HEK293 (cell line): ENCODE data around the gene TTLL12.

ENCODE experiments used
- CTCF ChIA-PET: fragments of 350-600 bp; formaldehyde crosslinking; extraction: SDS; loops from one replicate; lab custom pipeline; 2021; ENCODE audit warnings: antibody characterized with exemption; lab: Yijun Ruan, JAX
- POLR2A ChIA-PET: fragments of 300-600 bp; formaldehyde crosslinking; extraction: SDS; loops from one replicate; lab custom pipeline; 2020; ENCODE audit warnings: antibody characterized with exemption, inconsistent platforms; lab: Yijun Ruan, JAX
- H3K27ac ChIP-seq: fragments of 200-500 bp; sonication (Bioruptor generic); 2 replicates; pipeline ENCODE4 v1.5.1; 2014; ENCODE audit warnings: low read depth, low read length, control low read depth, inconsistent platforms; ENCODE audit errors: extremely low read depth
- H3K36me3 ChIP-seq, 2 experiments: fragments of 200-500 bp in 1 of 2; sonication (Bioruptor generic) in 1 of 2; 1 replicate in 1 of 2; 2 replicates in 1 of 2; pipeline ENCODE4 v1.5.1; 2014 to 2017; ENCODE audit warnings: inconsistent platforms in 2 of 2, low read length in 2 of 2; ENCODE audit not compliant: control insufficient read depth in 2 of 2, insufficient read depth in 1 of 2
- H3K4me1 ChIP-seq: fragments of 200-500 bp; sonication (Bioruptor generic); 2 replicates; pipeline ENCODE4 v1.5.1; 2014; ENCODE audit warnings: mild to moderate bottlenecking, low read length, inconsistent platforms; ENCODE audit not compliant: control insufficient read depth, insufficient read depth
- H3K4me3 ChIP-seq: 2 replicates; pipeline ENCODE4 v1.5.1; 2011; ENCODE audit warnings: low read depth, mild to moderate bottlenecking, control low read depth, low read length, moderate library complexity
- H3K9me3 ChIP-seq: fragments of 200-500 bp; sonication (Bioruptor generic); 2 replicates; pipeline ENCODE4 v1.5.1; 2014; ENCODE audit warnings: low read depth, low read length, inconsistent platforms; ENCODE audit not compliant: control insufficient read depth, insufficient read depth
- BCL11B ChIP-seq: fragments of 450-650 bp; formaldehyde crosslinking; IDR thresholded peaks from 2 replicates; pipeline ENCODE4 v1.5.1; 2016; ENCODE audit warnings: low read depth, missing biosample characterization, missing genetic modification characterization
- GLIS2 ChIP-seq: fragments of 450-650 bp; formaldehyde crosslinking; IDR thresholded peaks from 2 replicates; pipeline ENCODE4 v1.5.1; 2016; ENCODE audit warnings: missing biosample characterization, missing genetic modification characterization
- HOXA7 ChIP-seq: sonication (generic); formaldehyde crosslinking; IDR thresholded peaks from 2 replicates; pipeline ENCODE4 v1.8.1; 2022; ENCODE audit warnings: missing genetic modification reagents, borderline replicate concordance
- OVOL3 ChIP-seq: fragments of 450-650 bp; formaldehyde crosslinking; IDR thresholded peaks from 2 replicates; pipeline ENCODE4 v1.5.1; 2016; ENCODE audit warnings: missing biosample characterization, missing genetic modification characterization
- REST ChIP-seq: fragments of 450-650 bp; formaldehyde crosslinking; IDR thresholded peaks from 2 replicates; pipeline ENCODE4 v1.5.1; 2016; ENCODE audit warnings: missing biosample characterization, missing genetic modification characterization
- SCRT1 ChIP-seq: fragments of 450-650 bp; formaldehyde crosslinking; IDR thresholded peaks from 2 replicates; pipeline ENCODE4 v1.5.1; 2016; ENCODE audit warnings: missing biosample characterization, missing genetic modification characterization, borderline replicate concordance
- SP3 ChIP-seq: fragments of 450-650 bp; formaldehyde crosslinking; IDR thresholded peaks from 2 replicates; pipeline ENCODE4 v1.5.1; 2016; ENCODE audit warnings: missing biosample characterization, missing genetic modification characterization
- ZBTB44 ChIP-seq: fragments of 450-650 bp; IDR thresholded peaks from 2 replicates; pipeline ENCODE4 v1.5.1; 2018; ENCODE audit warnings: missing biosample characterization, mild to moderate bottlenecking, missing genetic modification characterization
- ZEB2 ChIP-seq: fragments of 450-650 bp; formaldehyde crosslinking; IDR thresholded peaks from 2 replicates; pipeline ENCODE4 v1.5.1; 2016; ENCODE audit warnings: missing biosample characterization, missing genetic modification characterization
- ZNF211 ChIP-seq: fragments of 450-650 bp; formaldehyde crosslinking; IDR thresholded peaks from 2 replicates; pipeline ENCODE4 v1.5.1; 2016; ENCODE audit warnings: low read depth, missing biosample characterization, missing genetic modification characterization
- ZNF274 ChIP-seq, 2 experiments: fragments of 200-500 bp in 1 of 2; fragments of 450-650 bp in 1 of 2; sonication (Bioruptor generic) in 1 of 2; formaldehyde crosslinking in 1 of 2; IDR thresholded peaks; 2 replicates each; pipeline versions ENCODE4 v1.5.1 to v1.6.1; 2014 to 2016; ENCODE audit warnings: borderline replicate concordance in 1 of 2, inconsistent platforms in 1 of 2, low read length in 1 of 2, missing biosample characterization in 1 of 2, missing genetic modification characterization in 1 of 2
- ZNF501 ChIP-seq: fragments of 450-650 bp; formaldehyde crosslinking; IDR thresholded peaks from 2 replicates; pipeline ENCODE4 v1.5.1; 2016; ENCODE audit warnings: missing biosample characterization, missing genetic modification characterization
- ZNF624 ChIP-seq: fragments of 450-650 bp; formaldehyde crosslinking; IDR thresholded peaks from 2 replicates; pipeline ENCODE4 v1.5.1; 2017; ENCODE audit warnings: missing biosample characterization, missing genetic modification characterization
- ZNF670 ChIP-seq: fragments of 450-650 bp; formaldehyde crosslinking; IDR thresholded peaks from 2 replicates; pipeline ENCODE4 v1.5.1; 2016; ENCODE audit warnings: missing biosample characterization, missing genetic modification characterization, low read depth
- TF ChIP-seq, protein P1 (sequence below): fragments of 450-650 bp; formaldehyde crosslinking; IDR thresholded peaks from 2 replicates; pipeline ENCODE4 v1.5.1; 2017; ENCODE audit warnings: missing biosample characterization, missing genetic modification characterization
- TF ChIP-seq, protein P2 (sequence below): fragments of 450-650 bp; formaldehyde crosslinking; IDR thresholded peaks from 2 replicates; pipeline ENCODE4 v1.5.1; 2016; ENCODE audit warnings: missing biosample characterization, missing genetic modification characterization
- TF ChIP-seq, protein P3 (sequence below): fragments of 450-650 bp; formaldehyde crosslinking; IDR thresholded peaks from 2 replicates; pipeline ENCODE4 v1.5.1; 2016; ENCODE audit warnings: missing biosample characterization, missing genetic modification characterization
- TF ChIP-seq, protein P4 (sequence below): fragments of 450-650 bp; formaldehyde crosslinking; IDR thresholded peaks from 2 replicates; pipeline ENCODE4 v1.5.1; 2016; ENCODE audit warnings: missing biosample characterization, missing genetic modification characterization, low read depth

Gene TTLL12

DNA sequence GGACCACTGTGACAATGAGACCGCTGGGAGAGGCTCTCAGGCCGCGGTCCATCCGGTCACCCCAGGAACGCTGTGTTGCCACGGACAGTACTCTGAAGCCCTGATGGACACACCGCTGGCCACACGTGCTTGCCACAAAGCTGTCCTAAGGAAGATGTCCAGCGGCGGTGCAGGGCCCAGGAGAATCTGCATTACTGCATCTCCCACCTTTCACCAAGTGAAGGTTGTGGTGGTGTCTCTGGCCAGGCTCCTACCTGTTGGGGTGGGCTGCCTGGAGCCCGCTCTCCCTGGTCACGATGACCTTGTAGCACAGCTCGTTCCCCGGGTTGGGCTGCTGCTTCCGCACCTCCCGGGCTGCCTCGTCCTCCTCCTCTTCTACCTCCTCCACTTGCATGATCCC, 4.2 kb downstream of the TTLL12 start:
- CTCF ChIA-PET, result no interaction called here

GRCh38 chr22:43182118-43182517, 4.8 kb downstream of the TTLL12 start:
- ChIA-PET POLR2A (no interaction called here), CTCF (no interaction called here)
- Histone ChIP-seq H3K4me3 (no peak overlapping the region), H3K4me1 (no peaks in the 10 kb centered on the region), H3K36me3 (peaks cover 8 to 76% of the 10 kb centered on the region in 2 experiments; a peak in 2 of 3 replicates), H3K9me3 (no peaks in the 10 kb centered on the region), H3K27ac (no peak overlapping the region)
- TF ChIP-seq ZEB2 (tag by site-specific recombination) (no peak), ZBTB44 (tag by site-specific recombination) (no peak), SP3 (tag by site-specific recombination) (no peak), ZNF670 (tag by site-specific recombination) (no peak), HOXA7 (CRISPR knock-in tag) (no peak), ZNF624 (no peak), BCL11B (tag by site-specific recombination) (no peak), OVOL3 (tag by site-specific recombination) (no peak), ZNF501 (tag by site-specific recombination) (no peak)
- TF ChIP-seq, protein P1, sequence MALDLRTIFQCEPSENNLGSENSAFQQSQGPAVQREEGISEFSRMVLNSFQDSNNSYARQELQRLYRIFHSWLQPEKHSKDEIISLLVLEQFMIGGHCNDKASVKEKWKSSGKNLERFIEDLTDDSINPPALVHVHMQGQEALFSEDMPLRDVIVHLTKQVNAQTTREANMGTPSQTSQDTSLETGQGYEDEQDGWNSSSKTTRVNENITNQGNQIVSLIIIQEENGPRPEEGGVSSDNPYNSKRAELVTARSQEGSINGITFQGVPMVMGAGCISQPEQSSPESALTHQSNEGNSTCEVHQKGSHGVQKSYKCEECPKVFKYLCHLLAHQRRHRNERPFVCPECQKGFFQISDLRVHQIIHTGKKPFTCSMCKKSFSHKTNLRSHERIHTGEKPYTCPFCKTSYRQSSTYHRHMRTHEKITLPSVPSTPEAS (tag by site-specific recombination), result no peak
- TF ChIP-seq, protein P2, sequence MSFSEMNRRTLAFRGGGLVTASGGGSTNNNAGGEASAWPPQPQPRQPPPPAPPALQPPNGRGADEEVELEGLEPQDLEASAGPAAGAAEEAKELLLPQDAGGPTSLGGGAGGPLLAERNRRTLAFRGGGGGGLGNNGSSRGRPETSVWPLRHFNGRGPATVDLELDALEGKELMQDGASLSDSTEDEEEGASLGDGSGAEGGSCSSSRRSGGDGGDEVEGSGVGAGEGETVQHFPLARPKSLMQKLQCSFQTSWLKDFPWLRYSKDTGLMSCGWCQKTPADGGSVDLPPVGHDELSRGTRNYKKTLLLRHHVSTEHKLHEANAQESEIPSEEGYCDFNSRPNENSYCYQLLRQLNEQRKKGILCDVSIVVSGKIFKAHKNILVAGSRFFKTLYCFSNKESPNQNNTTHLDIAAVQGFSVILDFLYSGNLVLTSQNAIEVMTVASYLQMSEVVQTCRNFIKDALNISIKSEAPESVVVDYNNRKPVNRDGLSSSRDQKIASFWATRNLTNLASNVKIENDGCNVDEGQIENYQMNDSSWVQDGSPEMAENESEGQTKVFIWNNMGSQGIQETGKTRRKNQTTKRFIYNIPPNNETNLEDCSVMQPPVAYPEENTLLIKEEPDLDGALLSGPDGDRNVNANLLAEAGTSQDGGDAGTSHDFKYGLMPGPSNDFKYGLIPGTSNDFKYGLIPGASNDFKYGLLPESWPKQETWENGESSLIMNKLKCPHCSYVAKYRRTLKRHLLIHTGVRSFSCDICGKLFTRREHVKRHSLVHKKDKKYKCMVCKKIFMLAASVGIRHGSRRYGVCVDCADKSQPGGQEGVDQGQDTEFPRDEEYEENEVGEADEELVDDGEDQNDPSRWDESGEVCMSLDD (tag by site-specific recombination), result no peak
- TF ChIP-seq, protein P3, sequence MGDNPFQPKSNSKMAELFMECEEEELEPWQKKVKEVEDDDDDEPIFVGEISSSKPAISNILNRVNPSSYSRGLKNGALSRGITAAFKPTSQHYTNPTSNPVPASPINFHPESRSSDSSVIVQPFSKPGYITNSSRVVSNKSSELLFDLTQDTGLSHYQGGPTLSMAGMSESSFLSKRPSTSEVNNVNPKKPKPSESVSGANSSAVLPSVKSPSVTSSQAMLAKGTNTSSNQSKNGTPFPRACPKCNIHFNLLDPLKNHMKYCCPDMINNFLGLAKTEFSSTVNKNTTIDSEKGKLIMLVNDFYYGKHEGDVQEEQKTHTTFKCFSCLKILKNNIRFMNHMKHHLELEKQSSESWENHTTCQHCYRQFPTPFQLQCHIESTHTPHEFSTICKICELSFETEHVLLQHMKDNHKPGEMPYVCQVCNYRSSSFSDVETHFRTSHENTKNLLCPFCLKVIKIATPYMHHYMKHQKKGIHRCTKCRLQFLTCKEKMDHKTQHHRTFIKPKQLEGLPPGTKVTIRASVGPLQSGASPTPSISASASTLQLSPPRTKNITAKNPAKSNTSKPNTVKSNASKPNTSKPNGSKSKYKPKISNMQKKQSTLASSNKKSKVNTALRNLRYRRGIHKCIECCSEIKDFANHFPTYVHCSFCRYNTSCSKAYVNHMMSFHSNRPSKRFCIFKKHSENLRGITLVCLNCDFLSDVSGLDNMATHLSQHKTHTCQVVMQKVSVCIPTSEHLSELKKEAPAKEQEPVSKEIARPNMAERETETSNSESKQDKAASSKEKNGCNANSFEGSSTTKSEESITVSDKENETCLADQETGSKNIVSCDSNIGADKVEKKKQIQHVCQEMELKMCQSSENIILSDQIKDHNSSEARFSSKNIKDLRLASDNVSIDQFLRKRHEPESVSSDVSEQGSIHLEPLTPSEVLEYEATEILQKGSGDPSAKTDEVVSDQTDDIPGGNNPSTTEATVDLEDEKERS, result no peak
- TF ChIP-seq, protein P4, sequence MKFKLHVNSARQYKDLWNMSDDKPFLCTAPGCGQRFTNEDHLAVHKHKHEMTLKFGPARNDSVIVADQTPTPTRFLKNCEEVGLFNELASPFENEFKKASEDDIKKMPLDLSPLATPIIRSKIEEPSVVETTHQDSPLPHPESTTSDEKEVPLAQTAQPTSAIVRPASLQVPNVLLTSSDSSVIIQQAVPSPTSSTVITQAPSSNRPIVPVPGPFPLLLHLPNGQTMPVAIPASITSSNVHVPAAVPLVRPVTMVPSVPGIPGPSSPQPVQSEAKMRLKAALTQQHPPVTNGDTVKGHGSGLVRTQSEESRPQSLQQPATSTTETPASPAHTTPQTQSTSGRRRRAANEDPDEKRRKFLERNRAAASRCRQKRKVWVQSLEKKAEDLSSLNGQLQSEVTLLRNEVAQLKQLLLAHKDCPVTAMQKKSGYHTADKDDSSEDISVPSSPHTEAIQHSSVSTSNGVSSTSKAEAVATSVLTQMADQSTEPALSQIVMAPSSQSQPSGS, result no peak

More for the DNA sequence above, 4.2 kb downstream of the TTLL12 start:
- POLR2A ChIA-PET, result no interaction called here
- H3K4me1 ChIP-seq, result no peaks in the 10 kb centered on the region
- no peak for TF ChIP-seq ZNF274 (IDR thresholded peaks at IDR 0.05; ENCODE audit: low read length)
- TF ChIP-seq ZNF274 (tag by site-specific recombination; IDR thresholded peaks at IDR 0.05; ENCODE audit: borderline replicate concordance), result no peak
- no peak for TF ChIP-seq GLIS2
- TF ChIP-seq ZNF211 (tag by site-specific recombination), result no peak
- TF ChIP-seq REST, result no peak
- no peak for TF ChIP-seq SCRT1
- no peak overlapping the region for H3K27ac ChIP-seq
- peaks cover 6 to 71% of the 10 kb centered on the region in 2 experiments; a peak in 2 of 3 replicates for H3K36me3 ChIP-seq
- H3K9me3 ChIP-seq, result no peaks in the 10 kb centered on the region
- H3K4me3 ChIP-seq, result no peak overlapping the region
